Thoracic aorta (tissue), 2 donors: ENCODE measurements around the gene FGF10. TPM values are rescaled to one million over a fixed set of nuclear protein-coding genes. Genes with fewer than 3 reads are reported as not detected.

ENCODE experiments used
- ATAC-seq: fragments of 150-250 bp; one replicate; pipeline ENCODE4 v1.8.0; 2017; ENCODE audit warnings: low read depth; ENCODE audit not compliant: insufficient number of reproducible peaks, low FRiP score
- DNase-seq: peaks from one replicate; pipeline ENCODE4 v3.0.0-alpha.2; 2020; ENCODE audit warnings: low spot score
- H3K27ac ChIP-seq, 2 donors: fragments of 200-600 bp; sonication (generic); 1 replicate in 1 of 2; 2 replicates in 1 of 2; pipeline ENCODE4 v1.5.1; 2016; ENCODE audit warnings: mild to moderate bottlenecking in 2 of 2, moderate library complexity in 2 of 2
- H3K27me3 ChIP-seq: fragments of 200-600 bp; sonication (generic); replicated peaks from 2 replicates; pipeline ENCODE4 v1.6.0; 2016; ENCODE audit warnings: mild to moderate bottlenecking; ENCODE audit not compliant: insufficient read depth
- H3K36me3 ChIP-seq: fragments of 200-600 bp; sonication (generic); one replicate; pipeline ENCODE4 v1.5.1; 2016
- H3K4me1 ChIP-seq, 2 donors: fragments of 200-600 bp; sonication (generic); 1 replicate in 1 of 2; 2 replicates in 1 of 2; pipeline versions ENCODE4 v1.5.1 to v1.6.0; 2016; ENCODE audit warnings: low read depth in 2 of 2, mild to moderate bottlenecking in 1 of 2; ENCODE audit not compliant: control insufficient read depth in 1 of 2
- H3K4me3 ChIP-seq: fragments of 200-600 bp; sonication (generic); 2 replicates; pipeline ENCODE4 v1.5.1; 2016; ENCODE audit warnings: mild to moderate bottlenecking
- H3K9me3 ChIP-seq: fragments of 200-600 bp; sonication (generic); 2 replicates; pipeline ENCODE4 v1.5.1; 2016
- total RNA-seq, 2 donors: library from RNA; depleted of rRNA; stranded (reverse); fragments of >200 nt; gene quantifications; one replicate each; pipeline versions ENCODE4 v1.1.0 to v1.2.3, GENCODE V29; 2016
- TF ChIP-seq, protein P1 (sequence below): fragments of 200-600 bp; sonication (generic); IDR thresholded peaks from one replicate; pipeline ENCODE4 v1.5.1; 2019; ENCODE audit warnings: antibody characterized with exemption

Gene FGF10
- total RNA-seq = 1 to 10 TPM; 6.0 to 8.8 TPM

GRCh38 chr5:44389090-44389822 is at the start of gene FGF10:
FGF10 (minus strand) TSS chr5:44389420; CDS start chr5:44388682, 738 bp downstream.
- TF ChIP-seq, protein P1, sequence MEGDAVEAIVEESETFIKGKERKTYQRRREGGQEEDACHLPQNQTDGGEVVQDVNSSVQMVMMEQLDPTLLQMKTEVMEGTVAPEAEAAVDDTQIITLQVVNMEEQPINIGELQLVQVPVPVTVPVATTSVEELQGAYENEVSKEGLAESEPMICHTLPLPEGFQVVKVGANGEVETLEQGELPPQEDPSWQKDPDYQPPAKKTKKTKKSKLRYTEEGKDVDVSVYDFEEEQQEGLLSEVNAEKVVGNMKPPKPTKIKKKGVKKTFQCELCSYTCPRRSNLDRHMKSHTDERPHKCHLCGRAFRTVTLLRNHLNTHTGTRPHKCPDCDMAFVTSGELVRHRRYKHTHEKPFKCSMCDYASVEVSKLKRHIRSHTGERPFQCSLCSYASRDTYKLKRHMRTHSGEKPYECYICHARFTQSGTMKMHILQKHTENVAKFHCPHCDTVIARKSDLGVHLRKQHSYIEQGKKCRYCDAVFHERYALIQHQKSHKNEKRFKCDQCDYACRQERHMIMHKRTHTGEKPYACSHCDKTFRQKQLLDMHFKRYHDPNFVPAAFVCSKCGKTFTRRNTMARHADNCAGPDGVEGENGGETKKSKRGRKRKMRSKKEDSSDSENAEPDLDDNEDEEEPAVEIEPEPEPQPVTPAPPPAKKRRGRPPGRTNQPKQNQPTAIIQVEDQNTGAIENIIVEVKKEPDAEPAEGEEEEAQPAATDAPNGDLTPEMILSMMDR = no peak
- no peaks in the 10 kb centered on the region for H3K27me3 ChIP-seq
- DNase-seq (no peak), ATAC-seq (no peak)
- peak within 1 kb of the TSS; percentile 78 for H3K4me3 ChIP-seq
- no peaks in the 10 kb centered on the region for H3K9me3 ChIP-seq
- no peaks in the 10 kb centered on the region for H3K36me3 ChIP-seq
- H3K27ac ChIP-seq = no peak within 1 kb of the TSS
- peaks cover 0 to 5% of the 10 kb centered on the region in 2 donors for H3K4me1 ChIP-seq

DNA sequence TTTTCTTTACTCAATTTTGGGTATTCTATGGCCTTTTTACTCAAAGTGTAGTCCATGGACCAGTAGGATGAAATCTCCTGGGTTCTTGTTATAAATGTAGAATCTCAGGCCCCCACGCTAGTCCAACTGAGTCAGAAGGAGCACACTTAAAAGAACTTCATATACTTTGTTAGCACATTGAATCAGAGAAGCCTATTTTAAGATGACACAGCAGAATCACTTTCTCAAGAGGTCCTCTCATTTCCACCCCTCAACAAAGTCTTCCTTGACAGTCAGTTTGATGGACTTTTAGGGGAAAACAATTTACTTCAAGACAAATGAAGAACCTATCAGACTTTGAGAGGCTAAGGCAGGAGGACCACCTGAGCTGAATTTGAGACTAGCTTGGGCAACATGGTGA is 37.7 kb upstream of the FGF10 start:
- no peaks in the 10 kb centered on the region for H3K9me3 ChIP-seq
- TF ChIP-seq, protein P1 = no peak
- no peaks in the 10 kb centered on the region for H3K27me3 ChIP-seq
- H3K27ac ChIP-seq = no peak overlapping the region
- no peak overlapping the region for H3K4me3 ChIP-seq
- ATAC-seq = no peak
- H3K36me3 ChIP-seq = no peaks in the 10 kb centered on the region
- no peak for DNase-seq
- H3K4me1 ChIP-seq = no peaks in the 10 kb centered on the region

DNA sequence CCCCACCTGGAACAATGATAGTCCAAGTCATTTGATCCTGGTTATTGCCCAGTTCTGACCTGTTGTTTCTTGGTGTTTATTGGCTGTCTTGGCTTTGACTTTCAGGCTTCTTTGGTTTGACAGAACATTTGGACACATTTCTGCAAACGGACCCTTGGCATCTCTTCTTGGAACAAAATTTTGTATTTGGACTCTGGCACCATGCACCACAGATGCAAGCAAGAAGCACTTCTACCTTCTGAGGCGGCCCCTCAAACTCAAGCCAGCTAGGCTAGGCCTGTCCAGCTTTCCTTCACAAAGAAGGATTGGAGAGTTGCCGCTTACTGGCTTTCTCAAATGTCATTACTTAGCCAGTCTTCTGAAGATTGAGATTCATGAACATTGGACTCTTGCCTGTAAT is 23.1 kb upstream of the FGF10 start:
- H3K4me1 ChIP-seq = no peaks in the 10 kb centered on the region
- ATAC-seq = no peak
- TF ChIP-seq, protein P1 = no peak
- no peaks in the 10 kb centered on the region for H3K36me3 ChIP-seq
- H3K27me3 ChIP-seq = no peaks in the 10 kb centered on the region
- H3K27ac ChIP-seq = no peak overlapping the region
- DNase-seq = no peak
- H3K9me3 ChIP-seq = no peaks in the 10 kb centered on the region
- H3K4me3 ChIP-seq = no peak overlapping the region

- DNase-seq (no peak), ATAC-seq (no peak)
- Histone ChIP-seq H3K36me3 (no peaks in the 10 kb centered on the region), H3K4me1 (no peaks in the 10 kb centered on the region), H3K27ac (no peak overlapping the region), H3K9me3 (no peaks in the 10 kb centered on the region), H3K27me3 (no peaks in the 10 kb centered on the region), H3K4me3 (no peak overlapping the region)
- TF ChIP-seq, protein P1 = no peak
These were observed 12.9 kb upstream of the FGF10 start for GRCh38 chr5:44402084-44402483.

DNA sequence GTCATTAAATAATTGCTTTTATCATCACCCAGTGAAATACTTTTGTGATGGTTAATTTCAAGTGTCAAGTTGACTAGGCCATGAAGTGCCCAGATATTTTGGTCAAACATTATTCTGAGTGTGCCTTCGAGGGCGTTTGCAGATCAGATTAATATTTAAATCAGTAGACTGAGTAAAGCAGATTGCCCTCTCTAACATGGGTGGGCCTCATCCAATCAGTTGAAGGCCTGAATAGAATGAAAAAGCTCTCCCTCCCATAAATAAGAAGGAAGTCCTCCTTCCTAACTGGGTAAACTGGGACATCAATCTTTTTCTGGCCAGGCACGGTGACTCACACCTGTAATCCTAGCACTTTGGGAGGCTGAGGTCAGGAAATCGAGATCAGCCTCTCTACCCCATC is 12.4 kb upstream of the FGF10 start:
- H3K4me1 ChIP-seq = no peaks in the 10 kb centered on the region
- H3K36me3 ChIP-seq = no peaks in the 10 kb centered on the region
- no peak for DNase-seq
- H3K27ac ChIP-seq = no peak overlapping the region
- H3K4me3 ChIP-seq = no peak overlapping the region
- no peak for ATAC-seq
- H3K9me3 ChIP-seq = no peaks in the 10 kb centered on the region
- TF ChIP-seq, protein P1 = no peak
- H3K27me3 ChIP-seq = no peaks in the 10 kb centered on the region
